Measurements from ENCODE around the gene PSPC1.
"Not testable (repeated sequence)": the region's sequence is repeated elsewhere in the genome, so short reads cannot be mapped to it uniquely, and the experiment has no call there.

PSPC1 gene, protein sequence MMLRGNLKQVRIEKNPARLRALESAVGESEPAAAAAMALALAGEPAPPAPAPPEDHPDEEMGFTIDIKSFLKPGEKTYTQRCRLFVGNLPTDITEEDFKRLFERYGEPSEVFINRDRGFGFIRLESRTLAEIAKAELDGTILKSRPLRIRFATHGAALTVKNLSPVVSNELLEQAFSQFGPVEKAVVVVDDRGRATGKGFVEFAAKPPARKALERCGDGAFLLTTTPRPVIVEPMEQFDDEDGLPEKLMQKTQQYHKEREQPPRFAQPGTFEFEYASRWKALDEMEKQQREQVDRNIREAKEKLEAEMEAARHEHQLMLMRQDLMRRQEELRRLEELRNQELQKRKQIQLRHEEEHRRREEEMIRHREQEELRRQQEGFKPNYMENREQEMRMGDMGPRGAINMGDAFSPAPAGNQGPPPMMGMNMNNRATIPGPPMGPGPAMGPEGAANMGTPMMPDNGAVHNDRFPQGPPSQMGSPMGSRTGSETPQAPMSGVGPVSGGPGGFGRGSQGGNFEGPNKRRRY

GRCh38 chr13:19782727-19783682 is at the start of gene PSPC1:
Gene PSPC1 (minus strand): TSS chr13:19782945. CDS start chr13:19782757, 188 bp downstream.
- peak; percentile 98 for DNase-seq (ENCODE audit: low spot score)

- no peak for DNase-seq (ENCODE audit: low spot score)
Measured at GRCh38 chr13:19822673-19823072, 39.9 kb upstream of the PSPC1 start.

GRCh38 chr13:19818223-19818842 is 35.6 kb upstream of the PSPC1 start:
- no peak for DNase-seq (ENCODE audit: low spot score)

DNA sequence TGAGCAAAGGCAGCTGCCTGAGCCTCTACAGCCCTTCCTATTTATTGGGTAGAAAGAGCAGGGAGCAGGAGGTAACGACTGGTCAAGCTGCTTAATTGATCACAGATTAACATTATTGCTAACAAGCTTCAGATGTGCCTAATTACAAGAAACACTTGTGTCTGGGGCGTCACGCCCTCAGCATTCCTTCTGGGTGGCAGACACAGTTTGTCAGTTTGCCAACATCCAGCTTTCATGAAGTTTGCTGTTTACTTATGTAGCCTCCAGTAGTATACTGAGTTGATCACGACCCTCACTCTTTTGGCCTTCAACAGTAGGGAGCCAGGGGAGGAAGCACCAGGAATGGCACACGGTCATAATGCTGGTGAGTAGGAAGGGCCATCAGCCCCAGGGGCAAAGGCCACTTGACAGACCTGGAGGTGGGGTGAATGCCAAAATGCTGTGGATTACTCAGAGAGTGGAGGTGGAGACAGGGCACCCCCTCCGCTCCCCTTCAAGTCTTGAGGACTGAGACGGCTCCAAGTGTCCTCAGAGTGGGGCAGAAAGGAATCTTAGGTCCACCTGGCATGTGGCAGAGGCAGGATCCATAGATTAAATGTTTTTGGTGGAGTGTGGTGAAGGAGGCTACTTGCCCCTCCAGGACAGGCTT is 34.9 kb upstream of the PSPC1 start:
- no peak for DNase-seq (ENCODE audit: low spot score)

GRCh38 chr13:19817106-19817505 is 34.4 kb upstream of the PSPC1 start:
- no peak for DNase-seq (ENCODE audit: low spot score)

DNA sequence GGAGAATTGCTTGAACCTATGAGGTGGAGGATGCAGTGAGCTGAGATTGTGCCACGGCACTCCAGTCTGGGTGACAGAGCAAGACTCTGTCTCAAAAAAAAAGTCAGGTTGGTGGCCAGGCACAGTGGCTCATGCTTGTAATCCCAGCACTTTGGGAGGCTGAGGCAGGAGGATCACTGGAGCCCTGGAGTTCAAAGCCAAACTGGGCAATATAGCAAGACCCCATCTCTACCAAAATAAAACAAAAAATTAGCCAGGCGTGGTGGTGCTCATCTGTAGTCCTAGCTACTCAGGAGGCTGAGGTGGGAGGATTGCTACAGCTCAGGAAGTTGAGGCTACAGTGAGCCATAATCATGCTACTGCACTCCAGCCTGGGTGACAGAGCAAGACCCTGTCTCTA is 33.1 kb upstream of the PSPC1 start:
- not testable (repeated sequence) for DNase-seq (ENCODE audit: low spot score)

- no peak for DNase-seq (ENCODE audit: low spot score)
Measured at GRCh38 chr13:19810996-19811881, 28.5 kb upstream of the PSPC1 start.

GRCh38 chr13:19810151-19810550 is 27.4 kb upstream of the PSPC1 start:
- DNase-seq (ENCODE audit: low spot score), result no peak

DNA sequence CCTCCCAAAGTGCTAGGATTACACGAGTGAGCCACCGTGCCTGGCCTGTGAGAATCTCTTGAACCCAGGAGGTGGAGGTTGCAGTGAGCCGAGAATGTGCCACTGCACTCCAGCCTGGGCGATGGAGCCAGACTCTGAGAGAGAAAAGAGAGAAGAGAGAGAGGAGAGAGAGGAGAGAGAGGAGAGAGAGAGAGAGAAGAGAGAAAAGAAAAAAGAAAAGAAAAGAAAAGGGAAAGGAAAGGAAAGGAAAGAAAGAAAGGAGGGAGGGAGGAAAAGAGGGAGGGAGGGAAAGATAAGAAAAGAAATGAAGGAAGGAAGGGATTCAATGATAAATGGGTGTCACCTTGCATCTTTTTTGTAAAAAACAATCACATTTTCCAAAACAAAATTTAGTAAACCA is 23.0 kb upstream of the PSPC1 start:
- no peak for DNase-seq (ENCODE audit: low spot score)

- no peak for DNase-seq (ENCODE audit: low spot score)
Measured at GRCh38 chr13:19795956-19796355, 13.2 kb upstream of the PSPC1 start.

- DNase-seq (ENCODE audit: low spot score), result no peak
Measured at GRCh38 chr13:19794631-19795030, 11.9 kb upstream of the PSPC1 start.

DNA sequence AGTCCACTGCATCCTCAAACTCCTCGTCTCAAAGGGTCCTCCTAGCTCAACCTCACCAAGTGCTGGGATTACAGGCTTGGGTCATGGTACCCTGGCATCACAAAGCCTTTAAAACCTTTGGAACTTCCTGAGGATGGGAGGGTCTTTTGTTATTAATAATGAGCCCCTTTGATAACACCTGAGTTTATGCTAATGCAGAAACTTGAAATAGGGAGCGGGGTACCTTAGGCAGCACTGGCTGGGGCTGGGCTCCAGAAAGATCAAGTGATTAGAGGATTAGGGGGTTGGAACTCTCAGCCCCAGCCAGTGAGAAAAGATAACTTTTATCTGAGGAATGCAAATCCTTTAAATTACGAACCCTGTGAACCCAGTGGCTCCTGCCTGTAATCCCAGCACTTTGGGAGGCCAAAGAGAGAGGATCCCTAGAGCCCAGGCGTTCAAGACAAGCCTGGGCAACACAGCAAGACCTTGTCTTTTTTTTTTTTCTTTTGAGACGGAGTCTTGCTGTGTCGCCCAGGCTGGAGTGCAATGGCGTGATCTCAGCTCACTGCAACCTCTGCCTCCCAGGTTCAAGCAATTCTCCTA is 9.3 kb upstream of the PSPC1 start:
- no peak for DNase-seq (ENCODE audit: low spot score)

DNA sequence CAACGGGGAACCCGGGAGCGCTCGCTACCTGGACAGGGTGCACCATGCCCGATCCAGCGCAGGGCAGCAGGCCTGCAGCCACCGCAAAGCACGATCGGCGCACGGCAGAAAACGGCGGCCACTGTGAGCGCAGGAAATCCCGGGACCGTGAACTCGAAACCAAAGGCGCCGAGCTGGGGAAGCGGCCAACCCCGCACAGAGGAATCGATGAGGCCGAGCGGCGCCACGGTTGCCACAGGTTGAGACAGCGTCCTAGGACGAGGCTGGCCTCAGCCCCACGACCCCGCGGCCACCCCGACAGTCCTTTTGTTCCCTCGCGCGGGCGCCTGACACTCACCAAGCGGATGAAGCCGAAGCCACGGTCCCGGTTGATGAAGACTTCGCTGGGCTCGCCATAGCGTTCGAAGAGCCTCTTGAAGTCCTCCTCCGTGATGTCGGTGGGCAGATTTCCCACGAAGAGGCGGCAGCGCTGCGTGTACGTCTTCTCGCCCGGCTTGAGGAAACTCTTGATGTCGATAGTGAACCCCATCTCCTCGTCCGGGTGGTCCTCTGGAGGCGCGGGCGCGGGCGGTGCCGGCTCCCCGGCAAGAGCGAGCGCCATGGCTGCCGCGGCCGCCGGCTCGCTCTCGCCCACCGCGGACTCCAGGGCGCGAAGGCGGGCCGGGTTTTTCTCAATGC is 557 bp downstream of the PSPC1 start:
- DNase-seq (ENCODE audit: low spot score), result peak; percentile 62

GRCh38 chr13:19781526-19781925 is 1.2 kb downstream of the PSPC1 start:
- DNase-seq (ENCODE audit: low spot score), result peak; percentile 10

DNA sequence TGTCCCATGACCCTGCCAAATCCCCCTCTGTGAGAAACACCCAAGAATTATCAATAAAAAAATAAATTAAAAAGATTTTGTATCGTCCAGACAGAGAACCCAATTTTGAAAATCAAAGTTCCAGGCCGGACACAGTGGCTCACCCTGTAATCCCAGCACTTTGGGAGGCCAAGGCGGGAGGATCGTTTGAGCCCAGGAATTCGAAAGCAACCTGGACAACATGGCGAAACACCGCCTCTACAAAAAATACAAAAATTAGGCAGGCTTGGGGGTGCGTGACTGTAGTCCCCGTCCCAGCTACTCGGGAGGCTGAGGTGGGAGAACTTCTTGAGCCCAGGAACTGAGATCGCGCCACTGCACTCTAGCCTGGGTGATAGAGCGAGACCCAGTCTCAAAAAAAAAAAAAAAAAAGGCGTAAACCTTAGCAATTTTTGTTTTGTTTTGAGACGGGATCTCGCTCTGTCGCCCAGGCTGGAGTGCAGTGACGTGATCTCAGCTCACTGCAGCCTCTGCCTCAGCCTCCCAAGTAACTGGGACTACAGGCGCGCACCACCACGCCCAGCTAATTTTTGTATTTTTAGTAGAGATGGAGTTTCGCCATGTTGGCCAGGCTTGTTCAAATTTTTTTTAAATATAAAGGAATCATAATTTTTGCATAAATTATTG is 1.9 kb downstream of the PSPC1 start:
- not testable (repeated sequence) for DNase-seq (ENCODE audit: low spot score)

DNA sequence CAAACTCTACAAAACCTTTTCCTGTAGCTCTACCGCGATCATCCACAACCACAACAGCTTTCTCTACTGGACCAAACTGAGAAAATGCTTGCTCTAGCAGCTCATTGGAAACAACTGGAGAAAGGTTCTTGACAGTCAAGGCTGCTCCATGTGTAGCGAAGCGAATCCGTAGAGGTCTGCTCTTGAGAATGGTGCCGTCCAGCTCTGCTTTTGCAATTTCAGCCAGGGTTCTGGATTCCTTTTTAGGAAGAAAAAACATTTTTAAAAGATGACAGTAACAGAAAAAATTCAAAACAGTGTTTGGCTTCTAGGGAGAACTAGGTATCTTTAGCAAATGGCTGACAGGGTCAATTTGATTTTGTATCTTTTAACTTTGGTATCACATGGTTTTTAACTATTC is 10.4 kb downstream of the PSPC1 start:
- no peak for DNase-seq (ENCODE audit: low spot score)

DNA sequence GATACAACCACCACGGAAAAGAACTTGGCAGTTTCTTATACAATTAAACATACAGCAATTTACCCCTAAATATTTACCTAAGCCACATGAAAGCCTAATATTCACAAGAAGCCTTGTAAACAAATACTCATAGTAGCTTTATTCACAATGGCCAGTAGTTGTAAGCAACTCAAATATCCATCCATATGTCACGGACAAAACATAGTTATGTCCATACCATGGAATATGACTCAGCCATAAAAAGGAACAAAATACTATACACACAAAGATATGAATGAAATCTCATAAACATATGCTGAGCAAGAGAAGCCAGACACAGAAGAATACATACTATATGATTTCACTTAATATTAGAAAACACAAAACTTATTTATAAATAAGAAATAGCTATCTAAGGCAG is 12.9 kb downstream of the PSPC1 start:
- no peak for DNase-seq (ENCODE audit: low spot score)

- no peak for DNase-seq (ENCODE audit: low spot score)
Measured at GRCh38 chr13:19767966-19768365, 14.8 kb downstream of the PSPC1 start.

- DNase-seq (ENCODE audit: low spot score), result no peak
Measured at GRCh38 chr13:19766591-19766990, 16.2 kb downstream of the PSPC1 start.

Data from AG08396 (cell line).